HG03108 (cell line): Measurements from ENCODE around the gene ANKS1A.

ENCODE experiments used
- ATAC-seq: cut with Tn5 transposase; IDR thresholded peaks from one replicate; pipeline ENCODE4 v1.9.1; 2021; ENCODE audit warnings: moderate library complexity; ENCODE audit not compliant: unreplicated experiment

ANKS1A gene

DNA sequence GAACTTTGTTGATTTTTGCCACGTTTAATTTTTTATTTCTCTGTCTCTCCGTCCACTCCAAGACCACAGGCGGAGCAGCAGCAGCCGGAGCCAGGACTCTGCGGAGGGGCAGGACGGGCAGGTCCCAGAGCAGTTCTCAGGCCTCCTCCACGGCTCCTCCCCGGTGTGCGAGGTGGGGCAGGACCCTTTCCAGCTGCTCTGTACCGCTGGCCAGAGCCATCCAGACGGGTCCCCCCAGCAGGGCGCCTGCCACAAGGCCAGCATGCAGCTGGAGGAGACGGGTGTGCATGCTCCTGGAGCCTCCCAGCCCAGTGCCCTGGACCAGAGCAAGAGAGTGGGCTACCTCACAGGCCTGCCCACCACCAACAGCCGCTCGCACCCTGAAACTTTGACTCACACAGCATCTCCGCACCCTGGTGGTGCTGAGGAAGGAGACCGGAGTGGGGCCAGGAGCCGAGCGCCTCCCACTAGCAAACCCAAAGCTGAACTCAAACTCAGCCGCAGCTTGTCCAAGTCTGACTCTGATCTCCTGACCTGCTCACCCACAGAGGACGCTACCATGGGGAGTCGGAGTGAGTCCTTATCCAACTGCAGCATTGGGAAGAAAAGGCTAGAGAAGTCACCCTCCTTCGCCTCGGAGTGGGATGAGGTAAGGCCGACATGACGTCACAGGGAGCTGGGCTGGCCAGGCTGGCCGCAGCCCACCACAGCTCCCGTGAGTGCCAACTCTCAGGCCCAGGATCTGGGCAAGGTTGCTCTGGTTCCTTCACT is 128.5 kb downstream of the ANKS1A start:
- ATAC-seq: no peak

DNA sequence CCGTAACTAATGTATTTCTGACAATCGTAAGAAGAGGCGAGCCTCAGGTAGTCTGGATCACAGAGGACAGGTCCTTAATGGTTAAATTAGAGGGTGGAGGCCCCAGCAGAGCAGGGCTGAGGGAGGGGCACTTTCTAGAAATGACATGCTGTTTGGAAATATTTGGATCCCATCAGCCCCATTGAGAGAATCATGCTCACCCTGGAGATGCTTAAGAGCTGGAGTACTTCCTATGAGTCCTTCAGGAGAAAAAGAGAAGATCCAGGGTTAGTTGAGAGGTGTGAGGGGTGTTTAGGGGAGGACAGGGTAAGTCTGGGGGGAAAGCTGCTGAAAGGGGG is 129.1 kb downstream of the ANKS1A start:
- ATAC-seq: no peak

DNA sequence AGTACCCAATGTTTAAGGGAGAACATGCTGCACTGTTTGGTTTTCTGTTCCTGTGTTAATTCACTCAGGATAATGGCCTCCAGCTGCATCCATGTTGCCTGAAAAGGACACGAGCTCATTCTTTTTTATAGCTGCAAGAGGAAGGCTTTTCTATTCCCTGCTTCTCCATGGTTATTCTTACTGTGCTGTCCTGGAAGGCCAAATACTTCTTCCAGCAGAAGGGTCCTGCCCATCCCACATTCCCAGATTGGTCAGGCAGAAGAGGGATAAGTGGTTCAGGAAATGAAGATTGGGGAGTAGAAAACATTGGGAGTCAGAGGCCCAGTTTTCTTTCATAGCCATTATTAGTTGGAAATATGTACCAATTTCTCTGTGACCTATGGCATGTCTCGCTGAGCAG is 129.7 kb downstream of the ANKS1A start:
- ATAC-seq: no peak

DNA sequence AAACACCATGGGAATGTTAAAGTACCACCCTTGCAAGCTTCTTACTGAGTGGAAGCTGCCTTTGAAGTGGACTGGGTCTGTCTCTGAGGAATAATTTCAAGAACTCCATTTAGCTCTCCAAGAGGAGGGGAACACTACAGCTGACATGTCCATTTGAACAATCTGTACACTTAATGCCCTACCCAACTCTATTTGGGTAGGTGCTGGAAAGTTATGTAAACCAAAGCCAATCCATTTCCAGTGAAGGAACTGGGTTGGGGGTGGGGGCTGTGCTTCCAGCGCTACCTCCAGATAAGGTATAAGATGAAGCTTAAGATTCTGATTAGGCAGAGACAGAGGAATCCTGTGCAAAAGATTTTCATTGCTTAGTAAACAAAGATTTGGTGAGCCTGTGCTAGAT is 130.1 kb downstream of the ANKS1A start:
- ATAC-seq: no peak

DNA sequence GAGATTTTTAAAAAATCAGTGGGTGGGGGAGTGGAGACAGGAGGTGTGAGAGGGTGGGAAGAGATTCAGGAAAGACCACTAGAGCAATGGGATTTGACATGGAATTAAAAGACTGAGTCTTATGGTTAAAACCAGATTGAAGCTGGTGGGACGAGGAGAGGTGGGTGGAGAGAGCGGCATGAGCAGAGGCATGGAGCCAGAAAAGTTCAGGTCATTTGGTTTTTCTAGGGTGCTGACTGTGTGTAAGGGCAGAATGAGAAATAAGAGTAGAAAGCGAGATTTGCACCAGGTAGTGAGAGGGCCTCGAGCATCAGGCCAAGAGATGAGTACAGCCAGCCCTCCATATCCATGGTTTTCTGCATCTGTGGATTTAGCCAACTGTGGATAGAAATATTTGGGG is 130.8 kb downstream of the ANKS1A start:
- no peak for ATAC-seq

DNA sequence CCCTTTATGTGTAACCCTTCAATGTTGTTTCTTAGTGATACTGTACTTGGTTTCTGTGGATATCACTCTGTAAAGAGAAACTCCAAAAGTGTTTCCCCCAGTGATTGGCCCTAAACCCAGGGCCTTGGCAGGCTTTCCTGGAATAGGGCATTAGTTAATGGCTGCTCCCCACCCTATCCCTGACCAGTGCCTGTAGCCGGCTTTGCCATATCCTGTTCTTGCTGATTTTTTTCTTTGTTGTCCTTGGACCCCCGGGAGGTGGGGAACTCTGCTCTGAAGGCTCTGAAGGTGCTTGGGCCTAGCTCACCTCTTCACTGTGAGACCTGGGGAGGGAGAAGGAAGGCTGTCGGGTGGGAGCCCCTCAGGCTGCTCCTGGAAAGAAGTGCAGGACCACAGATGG is 131.9 kb downstream of the ANKS1A start:
- ATAC-seq: no peak

DNA sequence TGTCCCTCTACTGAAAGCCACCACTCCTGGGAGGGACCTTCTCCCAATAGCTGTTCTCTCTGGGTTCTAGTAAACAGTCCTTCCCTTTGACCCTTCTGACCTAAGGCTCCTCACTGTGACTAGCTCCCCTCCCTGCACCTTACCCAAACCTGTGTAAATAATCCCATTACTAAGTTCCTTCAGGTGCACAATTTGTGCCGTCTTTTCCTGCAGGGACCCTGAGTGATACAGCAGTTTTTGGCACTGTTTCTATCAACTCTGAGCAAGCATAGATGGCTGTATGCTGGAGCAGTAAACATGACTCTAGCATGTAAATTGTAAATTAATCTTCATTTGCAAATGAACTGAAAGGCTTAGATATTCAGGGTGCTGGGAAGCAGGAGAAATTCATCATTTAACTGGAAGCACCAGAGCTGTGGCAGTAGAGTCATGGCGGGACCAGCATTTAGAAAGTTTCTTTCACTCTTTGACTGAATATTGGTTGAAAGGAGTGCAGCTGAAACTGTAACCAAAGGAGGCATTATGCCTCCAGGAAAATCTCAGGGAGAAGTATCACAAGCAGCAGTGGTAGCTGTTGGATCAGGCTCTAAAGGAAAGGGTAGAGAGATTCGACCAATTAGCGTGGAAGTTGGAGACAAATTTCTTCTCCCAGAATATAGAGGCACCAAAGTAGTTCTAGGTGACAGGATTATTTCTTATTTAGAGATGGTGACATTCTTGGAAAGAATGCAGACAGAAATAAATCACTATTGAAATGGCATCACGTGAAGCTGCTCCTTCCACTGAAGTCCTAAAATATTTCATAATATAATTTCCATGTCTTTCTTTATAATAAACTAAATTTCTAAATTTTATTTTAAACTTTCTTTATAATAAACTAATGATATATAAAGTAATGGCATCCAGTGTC is 134.3 kb downstream of the ANKS1A start:
- ATAC-seq: no peak

DNA sequence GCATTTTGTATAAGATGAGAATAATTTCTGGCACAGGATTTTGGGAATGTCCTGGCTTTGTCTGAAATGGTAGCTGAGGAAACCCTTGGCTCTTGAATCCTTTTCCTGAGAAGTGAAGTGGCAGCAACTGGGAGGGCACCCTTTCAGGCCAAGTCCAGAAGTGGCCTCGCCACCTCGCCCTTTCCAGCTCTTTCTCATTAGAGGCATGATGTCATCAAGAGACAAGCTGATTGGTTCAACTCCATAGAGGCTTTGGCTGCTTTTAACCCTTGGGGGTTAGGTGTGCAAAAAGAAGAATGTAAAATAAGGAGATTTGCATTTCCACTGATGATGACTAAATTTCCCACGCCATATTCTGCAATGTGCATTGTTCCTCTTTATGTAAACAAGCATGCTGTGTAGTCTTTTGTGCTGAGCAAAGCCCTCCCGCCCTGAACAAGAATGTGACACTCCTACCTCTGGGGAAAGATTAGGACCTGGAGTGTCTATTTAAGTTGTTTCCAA is 135.5 kb downstream of the ANKS1A start:
- no peak for ATAC-seq

DNA sequence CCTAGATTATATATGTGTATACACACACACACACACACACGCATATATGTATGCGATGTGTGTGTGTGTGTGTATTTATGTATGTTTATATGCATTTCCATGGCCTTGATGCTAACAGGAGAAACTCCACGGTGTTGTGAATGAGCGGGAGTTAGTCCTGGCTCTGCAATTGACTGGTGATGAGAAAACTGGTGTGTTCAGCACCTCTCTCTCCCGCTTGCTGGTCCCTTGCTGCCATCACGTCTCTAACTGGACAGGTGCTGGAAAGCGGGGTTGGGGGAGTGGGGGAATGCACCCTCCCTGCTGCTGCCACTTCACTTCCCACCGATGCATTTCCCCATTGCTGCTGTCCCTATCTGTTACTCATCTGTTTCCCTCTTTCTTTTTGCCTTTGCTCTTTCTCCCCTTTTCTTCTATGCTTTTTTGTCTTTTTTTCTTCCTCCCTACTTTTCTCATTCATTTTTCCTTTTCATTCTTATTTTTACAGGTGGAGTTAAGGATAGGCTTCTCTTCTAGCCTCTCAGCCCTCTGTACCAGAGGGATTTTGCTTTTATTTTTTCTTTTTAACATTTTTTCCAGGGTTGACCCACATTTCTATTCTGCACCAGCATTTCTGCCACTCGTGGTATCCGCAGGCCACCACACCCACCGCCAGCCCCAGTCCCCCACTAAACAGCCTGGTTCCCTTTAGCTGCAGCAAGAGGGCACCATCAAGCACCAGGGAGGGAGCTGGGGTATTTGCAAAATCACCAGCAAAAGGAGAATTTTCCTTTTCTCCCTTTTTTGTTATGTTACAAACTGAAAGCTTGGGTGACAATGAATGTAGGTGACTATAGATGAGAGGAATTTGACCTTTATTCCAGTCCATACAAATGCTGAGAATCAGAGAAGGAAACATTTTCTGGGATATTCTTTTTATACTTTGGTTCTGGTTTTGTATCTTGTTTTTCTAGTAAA is 136.5 kb downstream of the ANKS1A start:
- ATAC-seq: no peak

DNA sequence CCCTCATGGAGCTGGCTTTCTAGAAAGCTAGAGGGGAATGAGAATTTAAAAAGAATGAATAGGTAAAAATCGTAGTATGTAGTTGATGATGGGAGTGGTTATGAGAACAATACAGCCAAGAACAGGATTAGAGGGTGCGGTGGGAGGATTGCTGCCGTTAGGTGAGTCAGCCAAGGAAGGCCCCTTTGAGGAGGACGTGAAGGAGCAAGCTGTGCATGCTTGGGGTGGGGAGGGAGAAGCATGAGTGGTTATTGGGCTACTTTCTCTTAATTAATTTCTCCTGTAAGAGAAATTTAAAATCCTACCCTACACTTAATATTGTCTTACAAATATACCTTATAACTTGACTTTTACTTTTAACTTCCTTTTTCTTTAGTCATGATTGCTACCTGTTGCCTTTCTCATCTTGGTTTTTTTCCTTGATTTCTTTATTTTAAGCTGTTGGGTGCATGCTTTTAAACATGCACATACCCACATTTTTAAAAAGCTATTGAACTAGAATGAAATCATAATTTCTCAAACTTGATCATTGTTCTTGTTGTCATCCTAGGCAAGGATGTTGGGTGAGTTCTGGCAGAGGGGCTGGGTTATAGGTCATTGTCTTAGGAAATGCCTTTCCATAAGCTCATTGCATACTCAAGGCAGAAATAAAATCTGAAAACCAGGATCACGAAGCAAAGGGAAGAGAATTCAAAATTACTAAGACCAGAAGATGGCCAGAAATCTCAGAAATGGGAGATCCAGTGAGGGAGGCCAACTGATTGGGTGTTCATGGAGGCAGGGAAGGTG is 137.6 kb downstream of the ANKS1A start:
- no peak for ATAC-seq

DNA sequence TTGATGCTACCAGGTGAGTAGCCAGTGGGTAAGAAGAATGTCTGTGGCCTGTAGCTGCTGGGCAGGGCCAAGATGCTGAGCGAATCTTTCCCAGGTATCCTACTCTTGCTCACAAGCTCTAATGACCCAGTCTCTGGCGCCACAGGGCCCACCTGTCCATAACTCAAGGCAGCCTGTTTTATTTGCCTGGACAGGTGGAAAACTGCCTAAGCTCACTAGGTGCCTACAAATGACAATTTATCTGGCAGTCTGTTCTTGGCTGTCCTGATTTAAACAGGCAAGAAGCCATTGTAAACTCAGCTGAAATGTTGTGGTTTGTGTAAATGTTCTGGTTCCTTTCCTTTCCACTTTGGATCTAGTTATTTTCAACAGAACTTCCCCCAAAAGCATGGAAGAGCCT is 138.8 kb downstream of the ANKS1A start:
- ATAC-seq: no peak

DNA sequence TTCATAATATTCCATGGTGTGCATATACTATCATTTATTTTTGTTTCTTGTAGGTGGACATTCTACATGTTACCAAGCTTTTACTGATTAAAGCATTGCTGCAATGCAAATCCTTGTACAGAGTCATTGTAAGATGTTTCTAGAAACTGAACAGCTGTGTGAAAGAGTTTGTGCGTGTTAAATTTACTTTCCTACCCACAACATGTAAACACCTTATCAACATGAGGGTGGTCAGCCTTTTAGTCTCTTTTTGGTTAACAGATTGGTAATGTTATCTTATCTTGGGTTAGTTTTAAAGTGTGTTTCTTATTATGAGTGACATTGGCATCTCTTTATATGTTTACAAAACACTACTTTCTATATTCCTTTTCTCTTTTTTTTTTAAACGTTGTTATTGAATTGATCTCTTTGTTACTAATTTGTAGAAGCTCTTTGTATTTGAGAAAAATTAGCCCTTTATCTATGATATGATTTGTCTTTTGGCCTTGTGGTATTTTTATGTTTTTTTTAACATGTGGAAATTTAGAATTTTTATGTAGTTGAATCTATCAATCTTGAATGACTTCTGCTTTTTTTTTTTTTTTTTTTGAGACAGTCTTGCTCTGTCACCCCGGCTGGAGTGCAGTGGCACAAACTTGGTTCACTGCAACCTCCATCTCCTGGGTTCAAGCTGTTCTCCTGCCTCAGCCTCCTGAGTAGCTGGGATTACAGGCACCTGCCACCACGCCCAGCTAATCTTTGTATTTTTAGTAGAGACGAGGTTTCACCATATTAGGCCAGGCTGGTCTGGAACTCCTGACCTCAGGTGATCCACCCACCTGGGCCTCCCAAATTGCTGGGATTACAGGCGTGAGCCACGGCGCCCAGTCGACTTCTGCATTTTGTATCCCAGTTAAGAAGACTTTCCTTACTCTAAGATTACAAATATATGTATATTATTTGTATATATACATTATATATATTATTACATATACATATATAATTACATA is 140.0 kb downstream of the ANKS1A start:
- ATAC-seq: no peak

DNA sequence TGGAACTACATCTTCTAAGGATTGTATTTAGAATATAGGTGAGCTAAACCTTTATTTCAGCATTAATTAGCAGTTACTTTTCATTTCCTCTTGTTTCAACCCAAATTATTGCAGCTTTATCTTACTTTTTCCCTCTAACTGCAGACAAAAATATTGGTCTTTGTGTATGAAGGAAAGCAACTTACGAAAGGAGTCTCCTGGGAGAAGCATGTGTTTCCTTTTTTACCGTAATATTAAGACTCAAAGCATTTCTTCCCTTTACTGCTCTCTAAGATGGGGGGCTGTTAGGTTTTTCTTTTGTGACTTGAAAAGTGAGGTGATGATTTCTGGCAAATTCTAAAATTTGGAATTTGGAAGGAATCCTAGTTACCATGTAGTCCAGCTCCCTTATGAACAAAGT is 141.0 kb downstream of the ANKS1A start:
- ATAC-seq: no peak

DNA sequence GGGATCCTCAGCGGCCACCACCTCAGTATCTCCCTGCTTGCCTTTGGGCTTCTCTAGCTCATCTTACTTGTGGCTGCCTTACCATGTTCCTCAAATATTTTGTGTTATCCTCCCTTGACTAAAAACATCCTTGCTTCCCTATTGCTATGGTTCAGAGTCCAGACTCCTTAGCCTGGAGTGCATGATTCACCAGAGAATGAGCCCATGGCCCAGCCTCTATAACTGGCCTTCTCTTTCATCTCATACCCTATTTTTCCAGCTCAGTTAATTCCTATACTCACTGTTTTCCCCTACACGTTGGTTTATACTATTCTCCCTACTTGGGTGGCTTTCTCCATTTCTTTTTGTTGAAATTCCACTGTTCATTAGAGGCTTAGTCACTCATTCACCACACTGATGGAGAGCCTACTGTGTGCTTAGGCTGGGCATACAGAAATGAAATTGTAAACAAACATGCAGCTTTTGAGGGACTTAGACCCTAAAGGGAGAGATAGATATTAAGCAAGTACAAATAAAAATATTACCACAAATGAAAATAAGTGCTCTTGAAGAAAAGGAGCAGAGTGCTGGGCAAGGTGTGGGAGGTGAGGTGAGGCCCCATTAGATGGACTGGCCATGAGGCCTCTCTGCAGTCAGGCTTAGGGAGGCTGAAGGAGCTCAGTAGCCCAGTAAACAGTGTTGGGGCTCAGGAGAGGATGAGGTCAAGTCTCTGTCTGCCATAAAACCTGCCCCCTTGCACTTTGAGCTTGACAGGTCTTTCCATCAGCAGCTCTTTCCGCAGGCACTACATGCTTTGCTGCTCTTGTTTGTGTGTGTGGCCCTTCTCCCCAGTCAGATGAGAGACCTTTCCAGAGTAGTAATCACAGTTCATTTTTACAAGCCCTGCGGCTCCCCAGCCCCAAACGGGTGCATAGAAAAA is 142.8 kb downstream of the ANKS1A start:
- no peak for ATAC-seq

DNA sequence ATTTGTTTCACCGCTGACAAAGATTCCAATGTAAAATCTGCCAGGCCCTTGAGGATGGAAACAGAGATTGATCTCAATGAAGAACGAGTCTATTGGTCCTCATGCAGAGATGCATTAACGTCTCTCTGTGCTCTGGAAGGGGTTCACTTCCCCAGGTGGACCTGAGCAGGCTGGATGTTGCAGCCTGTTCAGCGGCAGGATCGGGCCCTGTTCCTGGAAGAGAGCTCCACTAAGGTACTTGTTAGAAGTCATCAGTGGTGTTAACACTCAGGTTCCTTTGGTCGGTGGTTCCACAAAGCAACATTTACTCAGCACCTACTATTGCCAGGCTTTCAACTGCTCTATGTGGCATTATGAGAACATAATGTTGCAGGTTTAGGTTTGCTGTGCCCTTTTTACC is 144.6 kb downstream of the ANKS1A start:
- no peak for ATAC-seq

DNA sequence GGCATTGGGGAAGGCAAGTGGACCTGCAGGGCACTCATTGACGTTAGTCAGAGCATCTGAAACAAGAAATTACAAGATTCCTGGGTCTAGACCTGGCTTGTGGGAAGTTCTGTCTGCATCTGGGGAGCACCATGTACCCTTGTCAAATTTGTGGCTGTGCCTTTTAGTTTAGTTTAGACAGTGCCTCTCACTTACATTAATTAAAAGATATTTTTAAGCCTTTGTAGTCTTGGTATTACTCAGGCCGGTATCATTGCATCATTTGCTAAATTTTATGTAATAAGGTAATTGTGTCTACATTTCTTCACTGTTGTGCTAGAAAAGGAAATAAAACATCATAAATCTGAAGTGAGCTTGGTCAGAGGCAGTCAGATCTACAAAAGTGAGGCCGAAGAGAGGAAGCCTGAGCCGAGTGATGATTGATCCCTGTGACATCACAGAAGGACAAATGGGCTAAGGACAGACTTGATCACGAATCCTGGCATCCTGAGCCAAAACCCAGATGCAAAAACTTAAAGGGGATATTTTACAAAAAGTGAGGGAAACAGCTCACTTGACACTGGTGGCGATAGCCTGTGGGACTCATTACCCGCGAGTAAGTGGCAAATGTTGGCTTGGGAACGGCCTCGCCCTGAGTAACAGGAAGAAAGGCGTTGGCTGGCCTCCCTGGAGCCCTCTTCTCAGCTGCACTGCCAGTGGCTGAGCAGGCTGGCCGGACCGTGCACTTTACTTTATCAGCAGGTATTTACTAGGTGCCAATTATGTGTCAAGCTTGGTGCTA is 145.5 kb downstream of the ANKS1A start:
- ATAC-seq: no peak

DNA sequence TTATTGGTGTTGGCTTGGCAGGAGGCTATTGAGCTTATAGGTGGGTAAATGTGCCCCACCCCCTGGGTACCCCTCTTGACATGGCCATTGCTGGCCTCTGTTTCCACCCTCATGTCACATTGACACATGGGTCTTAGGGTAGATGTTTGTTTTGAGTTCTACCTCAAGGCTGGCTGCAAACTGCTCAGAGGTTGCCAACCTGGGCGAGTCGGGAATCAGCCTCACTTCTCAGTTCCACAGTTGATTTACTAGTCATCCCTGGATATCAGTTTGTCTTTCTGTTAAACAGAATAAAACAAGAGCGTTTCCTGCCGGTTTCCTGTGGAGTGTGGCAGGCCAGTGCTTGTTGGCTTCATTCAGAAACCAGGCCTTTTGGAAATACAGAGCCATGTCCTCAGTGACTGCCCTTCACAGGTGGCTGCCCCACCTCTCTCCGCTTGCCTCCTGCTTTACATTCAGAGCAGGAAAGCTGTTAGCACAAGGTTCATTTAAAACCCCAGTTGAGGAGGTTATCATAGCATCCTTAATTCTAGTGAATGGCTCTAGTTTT is 146.5 kb downstream of the ANKS1A start:
- no peak for ATAC-seq
